IMR-90 (cell line): ENCODE data around the gene CACNA2D3. TPM values are rescaled to one million over a fixed set of nuclear protein-coding genes. Genes with fewer than 3 reads are reported as not detected.

Experiments
- ATAC-seq: fragments of 200-7000 bp; cut with Tn5 transposase; 2 replicates; pipeline ENCODE4 v1.9.1; 2020; ENCODE audit warnings: low read depth, mild to moderate bottlenecking, moderate library complexity
- BruUV-seq: library from RNA; stranded (reverse); fragments of 400-500 nt; replicated peaks from 2 replicates; lab custom pipeline; 2021; lab: Mats Ljungman, UMichigan
- CTCF ChIA-PET: fragments of 300-600 bp; formaldehyde crosslinking; extraction: SDS; loops from one replicate; lab custom pipeline; 2021; ENCODE audit warnings: antibody characterized with exemption; lab: Yijun Ruan, JAX
- POLR2A ChIA-PET: fragments of 300-600 bp; sonication (Branson Sonifier 250); formaldehyde crosslinking; loops from one replicate; lab custom pipeline; 2022; ENCODE audit warnings: antibody characterized with exemption; ENCODE audit not compliant: unreplicated experiment; lab: Charles Lee
- DNase-seq: peaks from one replicate; pipeline ENCODE4 v3.0.0; 2013
- H2AFZ ChIP-seq: replicated peaks from 2 replicates; pipeline ENCODE3; 2013; ENCODE audit warnings: low read length, mild to moderate bottlenecking; ENCODE audit not compliant: poor library complexity
- H2AK5ac ChIP-seq: 2 replicates; pipeline ENCODE4 v1.6.1; 2013; ENCODE audit warnings: low read depth, low read length, inconsistent platforms
- H2AK9ac ChIP-seq: replicated peaks from 2 replicates; pipeline ENCODE3; 2013; ENCODE audit warnings: mild to moderate bottlenecking, low read depth, low read length, moderate library complexity; ENCODE audit not compliant: poor library complexity
- H2BK120ac ChIP-seq: 2 replicates; pipeline ENCODE4 v1.6.1; 2013; ENCODE audit warnings: low read depth, low read length, inconsistent platforms
- H2BK15ac ChIP-seq: 3 replicates; pipeline ENCODE4 v1.6.1; 2013; ENCODE audit warnings: low read depth, low read length, inconsistent platforms
- H2BK20ac ChIP-seq: 2 replicates; pipeline ENCODE4 v1.6.1; 2013; ENCODE audit warnings: low read depth, mild to moderate bottlenecking, inconsistent platforms, low read length, moderate library complexity
- H2BK5ac ChIP-seq: 2 replicates; pipeline ENCODE4 v1.6.1; 2013; ENCODE audit warnings: mild to moderate bottlenecking, low read depth, low read length, inconsistent platforms; ENCODE audit not compliant: poor library complexity, severe bottlenecking
- H3K14ac ChIP-seq: replicated peaks from 2 replicates; pipeline ENCODE4 v1.6.1; 2013; ENCODE audit warnings: low read depth, low read length, inconsistent platforms
- H3K18ac ChIP-seq: 2 replicates; pipeline ENCODE4 v1.6.1; 2013; ENCODE audit warnings: low read depth, low read length, control low read depth
- H3K23ac ChIP-seq: 2 replicates; pipeline ENCODE4 v1.6.1; 2013; ENCODE audit warnings: low read depth, low read length, inconsistent platforms
- H3K27ac ChIP-seq: 2 replicates; pipeline ENCODE4 v1.5.1; 2013; ENCODE audit warnings: mild to moderate bottlenecking, control low read depth, low read length; ENCODE audit not compliant: insufficient read depth
- H3K27me3 ChIP-seq: 2 replicates; pipeline ENCODE4 v1.6.1; 2013; ENCODE audit warnings: low read length; ENCODE audit not compliant: control insufficient read depth, insufficient read depth
- H3K36me3 ChIP-seq: 2 replicates; pipeline ENCODE4 v1.6.1; 2013; ENCODE audit warnings: low read length, mixed read lengths; ENCODE audit not compliant: control insufficient read depth, insufficient read depth
- H3K4ac ChIP-seq: 2 replicates; pipeline ENCODE4 v1.6.1; 2013; ENCODE audit warnings: low read depth, low read length, inconsistent platforms
- H3K4me1 ChIP-seq: 2 replicates; pipeline ENCODE4 v1.6.1; 2013; ENCODE audit warnings: low read length, mixed read lengths; ENCODE audit not compliant: control insufficient read depth, insufficient read depth
- H3K4me2 ChIP-seq: 2 replicates; pipeline ENCODE4 v1.6.1; 2013; ENCODE audit warnings: low read depth, mild to moderate bottlenecking, control low read depth, low read length, moderate library complexity
- H3K4me3 ChIP-seq: 2 replicates; pipeline ENCODE4 v1.5.1; 2013; ENCODE audit warnings: low read depth, mild to moderate bottlenecking, control low read depth, low read length, moderate library complexity; ENCODE audit not compliant: insufficient read depth
- H3K56ac ChIP-seq: 2 replicates; pipeline ENCODE4 v1.6.1; 2013; ENCODE audit warnings: low read length, inconsistent platforms; ENCODE audit not compliant: insufficient read depth; ENCODE audit errors: extremely low read depth
- H3K79me1 ChIP-seq, 2 experiments: 2 replicates each; pipeline ENCODE4 v1.6.1; 2013; ENCODE audit warnings: low read length in 2 of 2, inconsistent platforms in 1 of 2, low read depth in 1 of 2
- H3K9ac ChIP-seq: 2 replicates; pipeline ENCODE4 v1.6.1; 2013; ENCODE audit warnings: low read depth, low read length, control low read depth
- H3K9me1 ChIP-seq: 2 replicates; pipeline ENCODE4 v1.6.1; 2013; ENCODE audit warnings: low read length, inconsistent platforms; ENCODE audit not compliant: insufficient read depth
- H3K9me3 ChIP-seq: 2 replicates; pipeline ENCODE4 v1.6.1; 2013; ENCODE audit warnings: low read length; ENCODE audit not compliant: control insufficient read depth, insufficient read depth
- H4K20me1 ChIP-seq: 2 replicates; pipeline ENCODE4 v1.6.1; 2013; ENCODE audit warnings: low read length, inconsistent platforms; ENCODE audit not compliant: insufficient read depth
- H4K5ac ChIP-seq: 2 replicates; pipeline ENCODE4 v1.6.1; 2013; ENCODE audit warnings: mild to moderate bottlenecking, low read depth, low read length, control low read depth
- H4K8ac ChIP-seq, 2 experiments: 2 replicates each; pipeline ENCODE4 v1.6.1; 2013; ENCODE audit warnings: low read depth in 2 of 2, low read length in 2 of 2, control low read depth in 1 of 2, inconsistent platforms in 1 of 2
- H4K91ac ChIP-seq: 2 replicates; pipeline ENCODE4 v1.6.1; 2013; ENCODE audit warnings: low read depth, low read length, inconsistent platforms; ENCODE audit not compliant: insufficient read depth
- CEBPB ChIP-seq: IDR thresholded peaks from 2 replicates; pipeline ENCODE4 v1.6.1; 2012; ENCODE audit warnings: low read depth, low read length, improper control_type of control experiment
- CHD1 ChIP-seq: IDR thresholded peaks from 2 replicates; pipeline ENCODE4 v1.6.1; 2012; ENCODE audit warnings: low read depth, low read length, improper control_type of control experiment
- FOS ChIP-seq: fragments of 150-350 bp; IDR thresholded peaks from 2 replicates; pipeline ENCODE4 v1.6.1; 2016; ENCODE audit warnings: low read depth, low read length
- MAFK ChIP-seq: IDR thresholded peaks from 2 replicates; pipeline ENCODE4 v1.6.1; 2012; ENCODE audit warnings: low read depth, low read length, improper control_type of control experiment
- MAZ ChIP-seq: IDR thresholded peaks from 2 replicates; pipeline ENCODE4 v1.6.1; 2012; ENCODE audit warnings: low read depth, mild to moderate bottlenecking, low read length, improper control_type of control experiment, moderate library complexity, borderline replicate concordance
- MXI1 ChIP-seq: IDR thresholded peaks from 2 replicates; pipeline ENCODE4 v1.6.1; 2012; ENCODE audit warnings: low read depth, mild to moderate bottlenecking, low read length, moderate library complexity, borderline replicate concordance
- NFE2L2 ChIP-seq: fragments of 150-350 bp; IDR thresholded peaks from 2 replicates; pipeline ENCODE4 v1.6.1; 2016; ENCODE audit warnings: low read depth, mild to moderate bottlenecking, low read length
- POLR2A ChIP-seq: IDR thresholded peaks from 2 replicates; pipeline ENCODE4 v1.6.1; 2012; ENCODE audit warnings: mild to moderate bottlenecking, low read depth, low read length
- RFX5 ChIP-seq: IDR thresholded peaks from 2 replicates; pipeline ENCODE4 v1.8.0; 2012; ENCODE audit warnings: low read depth, mild to moderate bottlenecking, low read length, moderate library complexity
- SMC3 ChIP-seq: fragments of 150-350 bp; IDR thresholded peaks from 2 replicates; pipeline ENCODE4 v1.6.1; 2016; ENCODE audit warnings: low read depth, mild to moderate bottlenecking, antibody characterized with exemption, low read length, moderate library complexity
- WGBS, 2 experiments: methylation state at CpG; one replicate each; pipeline versions ENCODE4 v1.1.5 to v1.1.7; 2013; ENCODE audit warnings: missing lambda C conversion rate in 2 of 2; ENCODE audit not compliant: insufficient read length in 1 of 2; ENCODE audit errors: extremely low coverage in 2 of 2; 5-methylcytosine and 5-hydroxymethylcytosine counted together
- dilution Hi-C: fragments of 300-500 bp; cut with HindIII; formaldehyde crosslinking; loops from one replicate; pipeline ENCODE4 v1.14.3; 2018; ENCODE audit warnings: low sequenced_read_pairs; ENCODE audit not compliant: unreplicated experiment
- in situ Hi-C: fragments of 300-500 bp; cut with MboI; formaldehyde crosslinking; loops from 3 replicates; pipeline ENCODE4 v1.14.3; 2019; ENCODE audit warnings: low sequenced_read_pairs, inconsistent platforms, mixed read lengths
- intact Hi-C: fragments of 100-400 bp; cut with micrococcal nuclease; formaldehyde crosslinking; loops from 2 replicates; pipeline ENCODE4 v1.10.0; 2022
- polyA plus RNA-seq, 3 experiments: library from polyadenylated mRNA; depleted of rRNA; stranded (reverse); fragments of >200 nt; gene quantifications; 2 replicates each; pipeline ENCODE4 v1.2.3, GENCODE V29; 2012; ENCODE audit warnings: low replicate concordance in 1 of 3
- total RNA-seq: library from RNA; depleted of rRNA; stranded (reverse); fragments of >200 nt; gene quantifications from 2 replicates; pipeline ENCODE4 v1.2.3, GENCODE V29; 2012
- TF ChIP-seq, protein P1 (sequence below): conservative IDR thresholded peaks from 2 replicates; pipeline ENCODE4 v1.5.1; 2012; ENCODE audit warnings: mild to moderate bottlenecking, low read depth, low read length, improper control_type of control experiment

Gene CACNA2D3
- total and polyA plus RNA-seq, 2 of the 4 experiments (the other 2 are of a cell fraction), result 0.36 to 0.41 TPM

GRCh38 chr3:54982807-54983206 lies 860.5 kb downstream of the CACNA2D3 start:
- WGBS, 2 experiments, result no CpG with 5 or more reads among the region's 4 CpGs
- Histone ChIP-seq H3K36me3 (no peaks in the 10 kb centered on the region), H3K27ac (no peak overlapping the region), H2AFZ (no peak overlapping the region), H4K91ac (no peak overlapping the region), H4K8ac (no peak overlapping the region), H3K4me3 (no peak overlapping the region), H3K79me1 (no peaks in the 10 kb centered on the region), H3K4ac (no peak overlapping the region), H3K4me2 (no peak overlapping the region), H3K4me1 (no peaks in the 10 kb centered on the region), H2BK5ac (no peak overlapping the region), H2BK15ac (no peak overlapping the region), H2AK9ac (no peak overlapping the region), H2AK5ac (no peak overlapping the region), H3K14ac (no peak overlapping the region), H3K9me1 (no peaks in the 10 kb centered on the region), H4K20me1 (no peaks in the 10 kb centered on the region), H3K23ac (no peak overlapping the region), H3K18ac (no peak overlapping the region), H2BK120ac (no peak overlapping the region), H2BK20ac (no peak overlapping the region), H3K9ac (no peak overlapping the region), H3K56ac (no peak overlapping the region), H3K9me3 (no peaks in the 10 kb centered on the region), H3K27me3 (no peaks in the 10 kb centered on the region), H4K5ac (no peak overlapping the region)
- TF ChIP-seq SMC3, result no peak
- TF ChIP-seq MAFK, result no peak
- no peak for TF ChIP-seq MAZ
- no peak for TF ChIP-seq NFE2L2
- TF ChIP-seq CEBPB, result no peak
- TF ChIP-seq CHD1, result no peak
- TF ChIP-seq, protein P1, sequence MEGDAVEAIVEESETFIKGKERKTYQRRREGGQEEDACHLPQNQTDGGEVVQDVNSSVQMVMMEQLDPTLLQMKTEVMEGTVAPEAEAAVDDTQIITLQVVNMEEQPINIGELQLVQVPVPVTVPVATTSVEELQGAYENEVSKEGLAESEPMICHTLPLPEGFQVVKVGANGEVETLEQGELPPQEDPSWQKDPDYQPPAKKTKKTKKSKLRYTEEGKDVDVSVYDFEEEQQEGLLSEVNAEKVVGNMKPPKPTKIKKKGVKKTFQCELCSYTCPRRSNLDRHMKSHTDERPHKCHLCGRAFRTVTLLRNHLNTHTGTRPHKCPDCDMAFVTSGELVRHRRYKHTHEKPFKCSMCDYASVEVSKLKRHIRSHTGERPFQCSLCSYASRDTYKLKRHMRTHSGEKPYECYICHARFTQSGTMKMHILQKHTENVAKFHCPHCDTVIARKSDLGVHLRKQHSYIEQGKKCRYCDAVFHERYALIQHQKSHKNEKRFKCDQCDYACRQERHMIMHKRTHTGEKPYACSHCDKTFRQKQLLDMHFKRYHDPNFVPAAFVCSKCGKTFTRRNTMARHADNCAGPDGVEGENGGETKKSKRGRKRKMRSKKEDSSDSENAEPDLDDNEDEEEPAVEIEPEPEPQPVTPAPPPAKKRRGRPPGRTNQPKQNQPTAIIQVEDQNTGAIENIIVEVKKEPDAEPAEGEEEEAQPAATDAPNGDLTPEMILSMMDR, result no peak
- no peak for TF ChIP-seq FOS
- TF ChIP-seq MXI1, result no peak
- TF ChIP-seq RFX5, result no peak
- TF ChIP-seq POLR2A, result no peak
- dilution Hi-C loops, result no loop called here
- in situ Hi-C loops, result no loop called here
- intact Hi-C loops, result no loop called here
- ChIA-PET POLR2A (no interaction called here), CTCF (interaction anchor here (0.6 to 1.1 kb wide), 2 partner anchors 58 to 288 kb away, joined by 3 read pairs; no protein-coding TSS in a partner anchor)
- no peak for ATAC-seq
- DNase-seq, result no peak
- BruUV-seq, result no TSS peak
